H1 (cell line): ENCODE measurements around the gene MEMO1. TPM values are rescaled to one million over a fixed set of nuclear protein-coding genes. Genes with fewer than 3 reads are reported as not detected.

ENCODE experiments used
- ASH2L ChIP-seq: fragments of 200-600, 300-600 bp; sonication (generic); IDR thresholded peaks from one replicate; pipeline ENCODE4 v1.7.1; 2017; ENCODE audit warnings: low read length
- ATF3 ChIP-seq: IDR thresholded peaks from 2 replicates; pipeline ENCODE4 v1.6.1; 2011; ENCODE audit warnings: low read depth, mild to moderate bottlenecking, low read length; ENCODE audit not compliant: insufficient read depth
- BRCA1 ChIP-seq: IDR thresholded peaks from 2 replicates; pipeline ENCODE4 v1.6.1; 2012; ENCODE audit warnings: low read depth, low read length, improper control_type of control experiment
- CREB1 ChIP-seq: IDR thresholded peaks from 2 replicates; pipeline ENCODE4 v1.6.1; 2012; ENCODE audit warnings: inconsistent platforms
- CTCF ChIP-seq, 3 experiments: IDR thresholded peaks; 1 replicate in 2 of 3; 2 replicates in 1 of 3; pipeline versions ENCODE4 v1.5.1 to v1.6.1; 2011; ENCODE audit warnings: low read length in 3 of 3, mild to moderate bottlenecking in 3 of 3, inconsistent platforms in 2 of 3, low read depth in 1 of 3, moderate library complexity in 1 of 3; ENCODE audit not compliant: insufficient read depth in 1 of 3; ENCODE audit errors: control extremely low read depth in 1 of 3
- EZH2 ChIP-seq: fragments of 200-600 bp; sonication (generic); IDR thresholded peaks from 2 replicates; pipeline ENCODE4 v1.7.1; 2012; ENCODE audit warnings: low read depth, mild to moderate bottlenecking, moderate library complexity, low read length, inconsistent platforms; ENCODE audit not compliant: severe bottlenecking
- GTF2F1 ChIP-seq: IDR thresholded peaks from 2 replicates; pipeline ENCODE4 v1.6.1; 2012; ENCODE audit warnings: low read depth, low read length, improper control_type of control experiment, borderline replicate concordance
- HDAC6 ChIP-seq: IDR thresholded peaks from one replicate; pipeline ENCODE4 v1.7.1; 2012; ENCODE audit warnings: low read depth, mild to moderate bottlenecking, inconsistent platforms, low read length, moderate library complexity
- JUND ChIP-seq: IDR thresholded peaks from 2 replicates; pipeline ENCODE4 v1.6.1; 2011; ENCODE audit warnings: mild to moderate bottlenecking, improper control_type of control experiment, low read length
- KDM1A ChIP-seq: fragments of 200-600, 300-600 bp; sonication (generic); IDR thresholded peaks from 2 replicates; pipeline ENCODE4 v1.7.1; 2016; ENCODE audit warnings: mild to moderate bottlenecking, low read length, borderline replicate concordance
- NRF1 ChIP-seq: IDR thresholded peaks from 2 replicates; pipeline ENCODE4 v1.6.1; 2011; ENCODE audit warnings: mild to moderate bottlenecking, low read depth, low read length, improper control_type of control experiment
- PHF8 ChIP-seq: fragments of 200-600 bp; sonication (generic); conservative IDR thresholded peaks from 2 replicates; pipeline ENCODE4 v1.7.1; 2012; ENCODE audit warnings: low read depth, mild to moderate bottlenecking, inconsistent platforms, low read length, moderate library complexity
- RAD21 ChIP-seq, 2 experiments: IDR thresholded peaks in 1 of 2; conservative IDR thresholded peaks in 1 of 2; 2 replicates each; pipeline ENCODE4 v1.6.1; 2011; ENCODE audit warnings: low read depth in 2 of 2, low read length in 2 of 2, improper control_type of control experiment in 1 of 2, inconsistent platforms in 1 of 2, mild to moderate bottlenecking in 1 of 2, moderate library complexity in 1 of 2
- SAP30 ChIP-seq: fragments of 300-600 bp; sonication (generic); IDR thresholded peaks from 2 replicates; pipeline ENCODE4 v1.7.1; 2012; ENCODE audit warnings: low read length, moderate library complexity, mild to moderate bottlenecking, inconsistent platforms; ENCODE audit not compliant: insufficient read depth, insufficient replicate concordance
- SIX5 ChIP-seq: IDR thresholded peaks from 2 replicates; pipeline ENCODE4 v1.6.1; 2011; ENCODE audit warnings: mild to moderate bottlenecking, low read depth, low read length
- SP1 ChIP-seq: IDR thresholded peaks from 2 replicates; pipeline ENCODE4 v1.6.1; 2011; ENCODE audit warnings: low read depth, low read length
- SRF ChIP-seq: IDR thresholded peaks from 2 replicates; pipeline ENCODE4 v1.6.1; 2011; ENCODE audit warnings: mild to moderate bottlenecking, low read depth, low read length, moderate library complexity
- SUZ12 ChIP-seq: fragments of 200-600 bp; sonication (generic); IDR thresholded peaks from 2 replicates; pipeline ENCODE4 v1.6.1; 2012; ENCODE audit warnings: mild to moderate bottlenecking, inconsistent platforms, low read length, moderate library complexity, mixed read lengths
- TAF1 ChIP-seq: IDR thresholded peaks from 2 replicates; pipeline ENCODE4 v1.6.1; 2011; ENCODE audit warnings: mild to moderate bottlenecking, low read depth, low read length
- TEAD4 ChIP-seq: IDR thresholded peaks from 2 replicates; pipeline ENCODE4 v1.6.1; 2012; ENCODE audit warnings: low read depth, low read length, inconsistent platforms, mixed read lengths
- polyA plus RNA-seq, 7 experiments: library from polyadenylated mRNA; depleted of rRNA in 3 of 7; stranded (reverse) in 5 of 7; unstranded in 2 of 7; fragments of >200 nt in 5 of 7; fragments of 200-250 nt in 2 of 7; gene quantifications; 1 replicate in 5 of 7; 2 replicates in 1 of 7; 4 replicates in 1 of 7; pipeline versions ENCODE4 v1.2.1 to v1.2.3, GENCODE V29; 2011 to 2013; ENCODE audit warnings: missing spikeins in 2 of 7, mixed read lengths in 2 of 7
- total RNA-seq: library from RNA; stranded (reverse); fragmentation: NEBNext Ultra II Directional; extraction: Animal tissue kit (Norgen Biotek cat#: 25700); gene quantifications from 2 replicates; pipeline ENCODE4 v1.2.1, GENCODE V29; 2021

Gene MEMO1
- total and polyA plus RNA-seq, 2 of the 8 experiments (the other 6 are each of a cell fraction or from before 2014, with no cell fraction given) = 26.9 to 54.7 TPM

- peak; percentile 58 for TF ChIP-seq ASH2L
- TF ChIP-seq CTCF (IDR thresholded peaks at IDR 0.05; ENCODE audit: control extremely low read depth in 1 of 3, insufficient read depth in 1 of 3, low read depth in 1 of 3, low read length in 3 of 3) = peak in 1 of 3 experiments; percentile 12; a peak in 1 of 4 replicates
- TF ChIP-seq NRF1 = peak; percentile 67
- TF ChIP-seq EZH2 = no peak
- TF ChIP-seq HDAC6 = no peak
- TF ChIP-seq CREB1 = peak; percentile 93
- TF ChIP-seq JUND = peak; percentile 28; the same call in 1 of the 2 replicates
- TF ChIP-seq KDM1A = no peak
- no peak for TF ChIP-seq SIX5
- TF ChIP-seq BRCA1 = no peak
- TF ChIP-seq GTF2F1 = peak; percentile 73; the same call in 1 of the 2 replicates
- TF ChIP-seq SAP30 = peak; percentile 29
- TF ChIP-seq RAD21 (IDR thresholded peaks at IDR 0.05 in 1 of 2, conservative IDR thresholded peaks at IDR 0.05 in 1 of 2; ENCODE audit: low read depth in 2 of 2, low read length in 2 of 2) = peak in 1 of 2 experiments; percentile 2; a peak in 1 of 4 replicates
- TF ChIP-seq ATF3 = peak; percentile 64
- peak; percentile 97 for TF ChIP-seq PHF8
- peak; percentile 61 for TF ChIP-seq SRF
- TF ChIP-seq SP1 = no peak
- peak; percentile 98 for TF ChIP-seq TAF1
- TF ChIP-seq SUZ12 = no peak
- TF ChIP-seq TEAD4 = no peak
Observed at GRCh38 chr2:32039447-32040219, 28.8 kb upstream of the MEMO1 start, which contains the start of gene DPY30 (continued).
